Measurements from ENCODE around the gene RPL22. TPM values are rescaled to one million over a fixed set of nuclear protein-coding genes. Genes with fewer than 3 reads are reported as not detected.
A peak's percentile ranks its signal among the peaks of the same experiment; 100 is the strongest.

RPL22 gene
- polyA plus RNA-seq, 1 donor (not counting 4 experiments of a cell fraction or from before 2014, with no cell fraction given): 421 TPM

DNA sequence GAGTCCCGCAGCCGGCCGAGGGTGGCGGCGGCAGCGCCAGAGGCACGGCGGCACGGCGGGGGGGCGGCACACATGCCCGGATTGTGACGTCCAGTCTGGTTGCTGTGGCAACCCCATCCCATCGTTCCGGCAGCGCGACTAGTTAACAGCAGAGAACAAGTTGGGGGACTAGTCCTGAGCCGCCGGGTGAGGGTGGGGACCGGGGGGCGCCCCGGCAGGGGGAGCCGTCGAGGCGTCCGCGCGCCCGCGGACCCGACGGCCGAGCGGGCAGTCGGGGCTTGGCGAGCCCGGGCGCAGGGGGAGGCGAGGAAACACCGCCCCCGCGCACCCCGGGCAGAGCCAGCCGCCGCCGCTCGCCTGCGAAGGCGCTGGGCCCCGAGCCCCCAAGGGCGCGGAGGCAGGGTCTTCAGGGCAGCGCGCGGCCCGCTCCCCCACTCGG lies 19.1 kb downstream of the RPL22 start, which contains the start of gene CHD5:
CHD5 (minus strand) TSS at position 54 of the 439 bp plus-strand sequence. CDS start 298 bp downstream, outside the sequence.
- peaks cover 23% of the 10 kb centered on the region for H4K20me1 ChIP-seq (ENCODE audit: control insufficient read depth, extremely low read depth, insufficient read depth, low read length)
- FAIRE-seq (no peak), DNase-seq (ENCODE audit: low read depth, low spot score) (no peak)
- no peak within 1 kb of the TSS for H3K27ac ChIP-seq (ENCODE audit: control insufficient read depth, insufficient read depth, low read length)
- H3K9me1 ChIP-seq (ENCODE audit: control insufficient read depth, extremely low read depth, insufficient read depth, low read length): peaks cover 3% of the 10 kb centered on the region
- no peak within 1 kb of the TSS for H3K4me3 ChIP-seq (ENCODE audit: control insufficient read depth in 2 of 3, extremely low read depth in 1 of 3, insufficient read depth in 2 of 3, low read depth in 1 of 3, low read length in 3 of 3)
- no peak within 1 kb of the TSS for H2AFZ ChIP-seq (ENCODE audit: control insufficient read depth, low read length)
- TF ChIP-seq, protein P1, sequence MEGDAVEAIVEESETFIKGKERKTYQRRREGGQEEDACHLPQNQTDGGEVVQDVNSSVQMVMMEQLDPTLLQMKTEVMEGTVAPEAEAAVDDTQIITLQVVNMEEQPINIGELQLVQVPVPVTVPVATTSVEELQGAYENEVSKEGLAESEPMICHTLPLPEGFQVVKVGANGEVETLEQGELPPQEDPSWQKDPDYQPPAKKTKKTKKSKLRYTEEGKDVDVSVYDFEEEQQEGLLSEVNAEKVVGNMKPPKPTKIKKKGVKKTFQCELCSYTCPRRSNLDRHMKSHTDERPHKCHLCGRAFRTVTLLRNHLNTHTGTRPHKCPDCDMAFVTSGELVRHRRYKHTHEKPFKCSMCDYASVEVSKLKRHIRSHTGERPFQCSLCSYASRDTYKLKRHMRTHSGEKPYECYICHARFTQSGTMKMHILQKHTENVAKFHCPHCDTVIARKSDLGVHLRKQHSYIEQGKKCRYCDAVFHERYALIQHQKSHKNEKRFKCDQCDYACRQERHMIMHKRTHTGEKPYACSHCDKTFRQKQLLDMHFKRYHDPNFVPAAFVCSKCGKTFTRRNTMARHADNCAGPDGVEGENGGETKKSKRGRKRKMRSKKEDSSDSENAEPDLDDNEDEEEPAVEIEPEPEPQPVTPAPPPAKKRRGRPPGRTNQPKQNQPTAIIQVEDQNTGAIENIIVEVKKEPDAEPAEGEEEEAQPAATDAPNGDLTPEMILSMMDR (optimal IDR thresholded peaks at IDR 0.05 in 1 of 3, IDR thresholded peaks at IDR 0.05 in 1 of 3, conservative IDR thresholded peaks at IDR 0.05 in 1 of 3; ENCODE audit: extremely low read depth in 1 of 3, insufficient read depth in 2 of 3, low read length in 3 of 3): no peak
- TF ChIP-seq EZH2 (IDR thresholded peaks at IDR 0.05; ENCODE audit: low read length): peak; percentile 15
- no peak within 1 kb of the TSS for H3K4me2 ChIP-seq (ENCODE audit: control insufficient read depth, extremely low read depth, insufficient read depth, low read depth, low read length)
- peaks cover 56% of the 10 kb centered on the region for H3K27me3 ChIP-seq (ENCODE audit: control insufficient read depth, extremely low read depth, insufficient read depth, low read length)
- no peaks in the 10 kb centered on the region for H3K9me3 ChIP-seq (ENCODE audit: control insufficient read depth, low read depth, low read length)
- dilution Hi-C loops (cut with MboI; ENCODE audit: extremely low pct_ligation_motif_present, low sequenced_read_pairs): no loop called here
- no peaks in the 10 kb centered on the region for H3K79me2 ChIP-seq (ENCODE audit: control insufficient read depth, insufficient read depth, low read length)
- peaks cover 14% of the 10 kb centered on the region for H3K4me1 ChIP-seq (ENCODE audit: control insufficient read depth, extremely low read depth, insufficient read depth, low read length)
- H3K36me3 ChIP-seq (ENCODE audit: control insufficient read depth in 2 of 2, extremely low read depth in 1 of 2, insufficient read depth in 2 of 2, low read length in 2 of 2): peaks cover 0 to 3% of the 10 kb centered on the region in 2 experiments
- no peak within 1 kb of the TSS for H3K9ac ChIP-seq (ENCODE audit: control insufficient read depth, extremely low read depth, insufficient read depth, low read length)

DNA sequence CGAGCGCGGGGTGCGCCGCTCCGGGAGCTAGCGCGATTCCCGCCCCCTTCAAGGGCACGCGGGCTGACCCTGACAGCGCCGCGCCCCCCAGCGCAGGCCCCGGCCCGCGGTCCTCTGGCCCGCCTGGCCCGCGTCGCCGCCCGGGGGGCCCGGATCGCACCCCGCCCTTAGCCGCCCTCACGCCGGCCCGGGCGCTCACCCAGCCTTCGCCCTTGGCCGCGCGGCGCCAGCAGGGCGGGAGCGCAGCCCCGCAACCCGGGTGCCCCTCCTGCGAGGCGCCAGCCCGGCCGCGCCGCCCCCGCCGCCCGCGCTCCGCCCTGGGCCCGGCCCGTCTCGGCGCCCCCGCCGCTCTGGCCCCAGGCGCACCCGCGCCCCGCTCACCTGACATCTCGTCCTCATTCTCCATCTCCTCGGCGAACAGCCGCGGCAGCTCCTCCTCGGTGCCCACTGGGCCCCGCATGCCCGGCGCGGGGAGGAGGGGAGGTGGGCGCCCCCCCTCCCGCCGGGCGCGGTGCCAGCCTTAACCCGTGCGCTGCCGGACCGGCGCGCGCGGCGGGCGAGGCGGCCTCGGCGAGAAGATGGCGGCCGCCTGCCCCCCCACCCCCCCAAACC lies 19.7 kb downstream of the RPL22 start:
- DNase-seq (ENCODE audit: low read depth, low spot score) (no peak), FAIRE-seq (no peak)
- H3K27me3 ChIP-seq (ENCODE audit: control insufficient read depth, extremely low read depth, insufficient read depth, low read length): peaks cover 56% of the 10 kb centered on the region
- no peak overlapping the region for H3K9ac ChIP-seq (ENCODE audit: control insufficient read depth, extremely low read depth, insufficient read depth, low read length)
- peaks cover 0 to 3% of the 10 kb centered on the region in 2 experiments for H3K36me3 ChIP-seq (ENCODE audit: control insufficient read depth in 2 of 2, extremely low read depth in 1 of 2, insufficient read depth in 2 of 2, low read length in 2 of 2)
- TF ChIP-seq EZH2 (IDR thresholded peaks at IDR 0.05; ENCODE audit: low read length): peak; percentile 53
- TF ChIP-seq, protein P1 (optimal IDR thresholded peaks at IDR 0.05 in 1 of 3, IDR thresholded peaks at IDR 0.05 in 1 of 3, conservative IDR thresholded peaks at IDR 0.05 in 1 of 3; ENCODE audit: extremely low read depth in 1 of 3, insufficient read depth in 2 of 3, low read length in 3 of 3): no peak
- H3K9me1 ChIP-seq (ENCODE audit: control insufficient read depth, extremely low read depth, insufficient read depth, low read length): peaks cover 3% of the 10 kb centered on the region
- no peak overlapping the region for H3K4me2 ChIP-seq (ENCODE audit: control insufficient read depth, extremely low read depth, insufficient read depth, low read depth, low read length)
- peaks cover 22% of the 10 kb centered on the region for H4K20me1 ChIP-seq (ENCODE audit: control insufficient read depth, extremely low read depth, insufficient read depth, low read length)
- no peak overlapping the region for H3K27ac ChIP-seq (ENCODE audit: control insufficient read depth, insufficient read depth, low read length)
- no peak overlapping the region for H3K4me3 ChIP-seq (ENCODE audit: control insufficient read depth in 2 of 3, extremely low read depth in 1 of 3, insufficient read depth in 2 of 3, low read depth in 1 of 3, low read length in 3 of 3)
- no peak overlapping the region for H2AFZ ChIP-seq (ENCODE audit: control insufficient read depth, low read length)
- dilution Hi-C loops (cut with MboI; ENCODE audit: extremely low pct_ligation_motif_present, low sequenced_read_pairs): no loop called here
- no peaks in the 10 kb centered on the region for H3K79me2 ChIP-seq (ENCODE audit: control insufficient read depth, insufficient read depth, low read length)
- H3K9me3 ChIP-seq (ENCODE audit: control insufficient read depth, low read depth, low read length): no peaks in the 10 kb centered on the region
- peaks cover 13% of the 10 kb centered on the region for H3K4me1 ChIP-seq (ENCODE audit: control insufficient read depth, extremely low read depth, insufficient read depth, low read length)

Measured in keratinocyte (primary cell).